ENCODE results near the gene PPM1A. TPM values are rescaled to one million over a fixed set of nuclear protein-coding genes. Genes with fewer than 3 reads are reported as not detected.

The PPM1A gene
- total and polyA plus RNA-seq, 8 donors = 49.4 to 60.2 (median 54.9) TPM

DNA sequence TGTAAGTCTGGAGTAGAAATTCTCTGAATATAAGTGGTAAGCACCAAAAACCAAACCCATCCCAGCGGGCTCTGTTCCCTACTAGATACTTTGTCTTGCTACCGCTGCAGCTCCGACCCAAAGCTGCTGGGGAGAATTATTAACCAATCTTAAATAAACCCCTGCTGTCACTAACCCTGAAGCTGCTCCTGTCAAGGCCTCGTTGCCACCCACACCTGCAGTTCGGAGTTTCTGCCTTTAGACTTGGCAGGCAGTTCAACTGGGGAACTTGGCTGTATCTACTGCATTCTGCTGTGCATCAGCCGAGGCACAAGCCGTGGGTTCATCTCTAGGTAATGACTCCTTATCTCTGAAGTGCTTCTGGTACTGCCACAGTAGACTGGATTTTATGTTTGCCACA lies 55.5 kb downstream of the PPM1A start:
- Histone ChIP-seq H3K27ac (no peak overlapping the region), H3K4me3 (no peak overlapping the region), H3K9me3 (no peaks in the 10 kb centered on the region), H3K36me3 (no peaks in the 10 kb centered on the region), H3K4me1 (no peaks in the 10 kb centered on the region), H3K27me3 (no peaks in the 10 kb centered on the region)
- ATAC-seq (no peak), DNase-seq (no peak)
- TF ChIP-seq, protein P1, sequence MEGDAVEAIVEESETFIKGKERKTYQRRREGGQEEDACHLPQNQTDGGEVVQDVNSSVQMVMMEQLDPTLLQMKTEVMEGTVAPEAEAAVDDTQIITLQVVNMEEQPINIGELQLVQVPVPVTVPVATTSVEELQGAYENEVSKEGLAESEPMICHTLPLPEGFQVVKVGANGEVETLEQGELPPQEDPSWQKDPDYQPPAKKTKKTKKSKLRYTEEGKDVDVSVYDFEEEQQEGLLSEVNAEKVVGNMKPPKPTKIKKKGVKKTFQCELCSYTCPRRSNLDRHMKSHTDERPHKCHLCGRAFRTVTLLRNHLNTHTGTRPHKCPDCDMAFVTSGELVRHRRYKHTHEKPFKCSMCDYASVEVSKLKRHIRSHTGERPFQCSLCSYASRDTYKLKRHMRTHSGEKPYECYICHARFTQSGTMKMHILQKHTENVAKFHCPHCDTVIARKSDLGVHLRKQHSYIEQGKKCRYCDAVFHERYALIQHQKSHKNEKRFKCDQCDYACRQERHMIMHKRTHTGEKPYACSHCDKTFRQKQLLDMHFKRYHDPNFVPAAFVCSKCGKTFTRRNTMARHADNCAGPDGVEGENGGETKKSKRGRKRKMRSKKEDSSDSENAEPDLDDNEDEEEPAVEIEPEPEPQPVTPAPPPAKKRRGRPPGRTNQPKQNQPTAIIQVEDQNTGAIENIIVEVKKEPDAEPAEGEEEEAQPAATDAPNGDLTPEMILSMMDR (IDR thresholded peaks at IDR 0.05) = no peak
- intact Hi-C loops (cut with DNase I) = no loop called here

- no peaks in the 10 kb centered on the region for H3K9me3 ChIP-seq
- intact Hi-C loops (cut with DNase I) = no loop called here
- peaks cover 0 to 12% of the 10 kb centered on the region in 2 donors for H3K27me3 ChIP-seq
- H3K36me3 ChIP-seq = no peaks in the 10 kb centered on the region
- H3K4me3 ChIP-seq = no peak overlapping the region
- DNase-seq (no peak), ATAC-seq (no peak)
- TF ChIP-seq, protein P1 (IDR thresholded peaks at IDR 0.05) = no peak
- H3K27ac ChIP-seq = no peak overlapping the region
- no peaks in the 10 kb centered on the region for H3K4me1 ChIP-seq
These were observed 61.0 kb downstream of the PPM1A start for GRCh38 chr14:60309867-60310552.

GRCh38 chr14:60311417-60311816 lies 62.4 kb downstream of the PPM1A start:
- ATAC-seq = no peak

DNA sequence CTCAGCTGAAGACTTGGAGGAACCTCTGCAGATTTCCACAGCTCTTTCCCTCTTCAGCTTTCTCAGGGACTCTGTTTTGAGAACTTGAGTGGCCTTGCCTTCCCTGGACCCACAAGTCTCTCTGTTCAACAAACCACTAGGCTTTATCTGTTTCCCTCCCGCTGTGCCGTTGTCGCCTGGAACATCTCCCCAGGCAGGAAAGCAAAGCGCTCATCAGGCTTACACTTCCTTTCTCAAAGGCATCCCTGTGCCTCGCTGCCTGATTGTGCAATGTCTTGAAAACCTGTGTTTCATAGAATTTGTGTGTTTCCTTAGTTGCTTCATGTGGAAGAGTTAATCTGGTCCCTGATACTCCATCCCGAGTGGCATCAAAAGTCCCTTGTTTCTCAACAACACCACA lies 64.1 kb downstream of the PPM1A start:
- Histone ChIP-seq H3K36me3 (no peaks in the 10 kb centered on the region), H3K4me3 (no peak overlapping the region), H3K9me3 (no peaks in the 10 kb centered on the region), H3K27me3 (peaks cover 0 to 24% of the 10 kb centered on the region in 2 donors), H3K4me1 (no peaks in the 10 kb centered on the region), H3K27ac (no peak overlapping the region)
- TF ChIP-seq, protein P1 (IDR thresholded peaks at IDR 0.05) = no peak
- DNase-seq (no peak), ATAC-seq (no peak)
- intact Hi-C loops (cut with DNase I) = no loop called here

More at GRCh38 chr14:60311417-60311816, 62.4 kb downstream of the PPM1A start:
- Histone ChIP-seq H3K27ac (no peak overlapping the region), H3K4me3 (no peak overlapping the region), H3K9me3 (no peaks in the 10 kb centered on the region), H3K36me3 (no peaks in the 10 kb centered on the region), H3K4me1 (no peaks in the 10 kb centered on the region), H3K27me3 (peaks cover 0 to 24% of the 10 kb centered on the region in 2 donors)
- intact Hi-C loops (cut with DNase I) = no loop called here
- TF ChIP-seq, protein P1 (IDR thresholded peaks at IDR 0.05) = no peak
- peak in 1 of 4 donors; percentile 12 for DNase-seq

DNA sequence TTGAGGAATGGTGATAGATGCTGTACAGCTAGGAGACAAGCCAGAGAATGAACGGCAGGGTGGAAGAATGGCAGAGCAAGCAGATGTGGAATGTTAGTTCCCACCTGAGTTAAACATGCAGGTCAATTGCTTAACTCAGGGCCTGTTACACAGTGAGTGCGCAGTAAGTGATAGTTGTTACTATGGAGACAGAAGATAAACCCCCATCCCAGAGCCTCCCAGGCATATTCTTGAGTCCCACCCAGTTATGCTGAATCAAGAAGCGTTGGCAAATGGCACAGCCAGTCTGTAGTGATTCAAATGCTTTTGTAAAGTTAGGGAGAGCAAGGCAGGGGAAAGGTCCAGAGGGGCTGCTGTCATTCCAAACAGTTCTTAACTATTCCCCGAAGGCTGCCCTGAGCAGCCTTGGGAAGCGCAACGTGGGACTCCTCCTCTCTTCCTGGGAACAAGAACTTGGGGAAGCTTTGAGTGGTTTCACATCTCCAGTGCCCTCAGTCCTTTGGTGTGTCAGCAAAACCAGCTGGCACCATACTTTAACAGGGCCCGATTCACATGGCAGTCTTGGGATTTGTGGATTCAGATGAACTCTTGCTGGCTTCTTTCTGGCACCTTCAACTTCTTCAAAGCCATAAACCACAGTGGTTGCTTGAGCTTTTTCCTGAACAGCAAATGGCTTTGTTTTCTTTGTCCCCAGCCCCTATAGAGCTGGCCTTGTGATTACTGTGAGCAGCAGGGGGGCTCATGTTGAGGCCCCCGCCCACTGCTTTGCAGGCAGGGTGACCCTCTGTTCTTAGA lies 66.4 kb downstream of the PPM1A start:
- no peaks in the 10 kb centered on the region for H3K36me3 ChIP-seq
- intact Hi-C loops (cut with DNase I) = no loop called here
- no peaks in the 10 kb centered on the region for H3K9me3 ChIP-seq
- H3K4me3 ChIP-seq = no peak overlapping the region
- H3K27me3 ChIP-seq = peaks cover 0 to 24% of the 10 kb centered on the region in 2 donors
- no peaks in the 10 kb centered on the region for H3K4me1 ChIP-seq
- no peak for ATAC-seq
- DNase-seq = no peak
- TF ChIP-seq, protein P1 (IDR thresholded peaks at IDR 0.05) = no peak
- H3K27ac ChIP-seq = no peak overlapping the region

All from left lung (tissue), 10 donors.